PFSK-1 (cell line): ENCODE results near the gene KLF11.

Source experiments
- FOXP2 ChIP-seq: optimal IDR thresholded peaks from 2 replicates; pipeline ENCODE3; 2011; ENCODE audit warnings: borderline replicate concordance, control low read depth, inconsistent platforms; ENCODE audit not compliant: insufficient read depth; ENCODE audit errors: extremely low read length, extremely low read depth
- POLR2AphosphoS5 ChIP-seq: IDR thresholded peaks from 2 replicates; pipeline ENCODE4 v1.6.1; 2012; ENCODE audit warnings: low read depth, mild to moderate bottlenecking, control low read depth, low read length, moderate library complexity
- REST ChIP-seq, 2 experiments: IDR thresholded peaks; 2 replicates each; pipeline versions ENCODE4 v1.6.1 to v1.8.0; 2011 to 2012; ENCODE audit warnings: low read depth in 2 of 2, low read length in 2 of 2, control low read depth in 1 of 2, inconsistent platforms in 1 of 2, mild to moderate bottlenecking in 1 of 2, moderate library complexity in 1 of 2; ENCODE audit not compliant: insufficient read depth in 1 of 2
- SIN3A ChIP-seq: IDR thresholded peaks from 2 replicates; pipeline ENCODE4 v1.6.1; 2012; ENCODE audit warnings: mild to moderate bottlenecking, low read length, moderate library complexity, borderline replicate concordance; ENCODE audit not compliant: insufficient read depth
- TAF1 ChIP-seq: IDR thresholded peaks from 2 replicates; pipeline ENCODE4 v1.6.1; 2012; ENCODE audit warnings: low read length, control low read depth, borderline replicate concordance; ENCODE audit not compliant: insufficient read depth

KLF11 gene

GRCh38 chr2:10006236-10007161 lies 36.9 kb upstream of the KLF11 start:
- TF ChIP-seq SIN3A: no peak
- TF ChIP-seq REST (IDR thresholded peaks at IDR 0.05; ENCODE audit: insufficient read depth in 1 of 2, low read depth in 2 of 2, low read length in 2 of 2): no peak
- no peak for TF ChIP-seq TAF1
- TF ChIP-seq FOXP2: no peak
- no peak for TF ChIP-seq POLR2AphosphoS5

GRCh38 chr2:10007435-10007834 lies 35.9 kb upstream of the KLF11 start:
- TF ChIP-seq TAF1 (no peak), POLR2AphosphoS5 (no peak), FOXP2 (no peak), REST (IDR thresholded peaks at IDR 0.05; ENCODE audit: insufficient read depth in 1 of 2, low read depth in 2 of 2, low read length in 2 of 2) (no peak), SIN3A (no peak)

GRCh38 chr2:10007921-10008808 lies 35.2 kb upstream of the KLF11 start:
- TF ChIP-seq FOXP2: no peak
- TF ChIP-seq POLR2AphosphoS5: no peak
- TF ChIP-seq SIN3A: no peak
- no peak for TF ChIP-seq TAF1
- no peak for TF ChIP-seq REST (IDR thresholded peaks at IDR 0.05; ENCODE audit: insufficient read depth in 1 of 2, low read depth in 2 of 2, low read length in 2 of 2)

GRCh38 chr2:10008809-10009176 lies 34.6 kb upstream of the KLF11 start:
- TF ChIP-seq SIN3A (no peak), TAF1 (no peak), REST (IDR thresholded peaks at IDR 0.05; ENCODE audit: insufficient read depth in 1 of 2, low read depth in 2 of 2, low read length in 2 of 2) (no peak), FOXP2 (no peak), POLR2AphosphoS5 (no peak)
